Prostate gland (tissue), 2 donors: ENCODE measurements around the gene SORT1. TPM values are rescaled to one million over a fixed set of nuclear protein-coding genes. Genes with fewer than 3 reads are reported as not detected.

Source experiments
- DNase-seq: peaks from one replicate; pipeline ENCODE4 v3.0.0-alpha.2; 2019; ENCODE audit warnings: low spot score
- H3K27ac ChIP-seq, 2 donors: fragments of 200-600 bp; sonication (generic); 2 replicates each; pipeline ENCODE4 v1.5.1; 2017 to 2019
- H3K27me3 ChIP-seq: fragments of 200-600 bp; sonication (generic); replicated peaks from 2 replicates; pipeline ENCODE4 v1.5.1; 2019; ENCODE audit not compliant: insufficient read depth
- H3K36me3 ChIP-seq, 2 donors: fragments of 200-600 bp; sonication (generic); 1 replicate in 1 of 2; 2 replicates in 1 of 2; pipeline versions ENCODE4 v1.5.1 to v1.8.1; 2017 to 2019
- H3K4me1 ChIP-seq: fragments of 200-600 bp; sonication (generic); replicated peaks from 2 replicates; pipeline ENCODE4 v1.5.1; 2019
- H3K4me3 ChIP-seq, 2 donors: fragments of 200-600 bp; sonication (generic); 2 replicates each; pipeline ENCODE4 v1.5.1; 2017 to 2019
- H3K9me3 ChIP-seq: fragments of 200-600 bp; sonication (generic); 2 replicates; pipeline ENCODE4 v1.5.1; 2017
- CTCF ChIP-seq, 4 experiments: fragments of 200-600 bp in 2 of 4; fragments of 450-650 bp in 2 of 4; sonication (generic) in 2 of 4; IDR thresholded peaks; 1 replicate in 3 of 4; 2 replicates in 1 of 4; pipeline ENCODE4 v1.5.1; 2016 to 2019; ENCODE audit warnings: antibody characterized with exemption in 4 of 4, mild to moderate bottlenecking in 2 of 4, moderate library complexity in 2 of 4
- POLR2A ChIP-seq: fragments of 450-650 bp; IDR thresholded peaks from one replicate; pipeline ENCODE4 v1.6.1; 2016; ENCODE audit warnings: antibody characterized with exemption, mild to moderate bottlenecking
- POLR2AphosphoS5 ChIP-seq: sonication (generic); formaldehyde crosslinking; IDR thresholded peaks from one replicate; pipeline ENCODE4 v1.6.1; 2017; ENCODE audit warnings: antibody characterized with exemption
- WGBS: methylation state at CpG from one replicate; pipeline ENCODE4 v1.1.5; 2018; 5-methylcytosine and 5-hydroxymethylcytosine counted together
- intact Hi-C: fragments of 100-400 bp; cut with DNase I; formaldehyde crosslinking; loops from one replicate; pipeline ENCODE4 v1.14.2; 2022
- total RNA-seq, 2 donors: library from RNA; depleted of rRNA; stranded (reverse); fragments of >200 nt; gene quantifications; one replicate each; pipeline ENCODE4 v1.1.0, GENCODE V29; 2016

SORT1 gene
- total RNA-seq, 2 donors from 2014 or later: 34.0 to 164 TPM

GRCh38 chr1:109356915-109357314 lies 40.8 kb downstream of the SORT1 start:
- no peaks in the 10 kb centered on the region for H3K9me3 ChIP-seq
- WGBS: 100% methylated on average over 1 of the region's 1 CpG
- intact Hi-C loops: no loop called here
- no peaks in the 10 kb centered on the region for H3K36me3 ChIP-seq
- H3K4me1 ChIP-seq: no peaks in the 10 kb centered on the region
- no peak overlapping the region for H3K4me3 ChIP-seq
- no peaks in the 10 kb centered on the region for H3K27me3 ChIP-seq
- TF ChIP-seq POLR2A (no peak), CTCF (IDR thresholded peaks at IDR 0.05) (no peak), POLR2AphosphoS5 (no peak)
- DNase-seq: no peak
- H3K27ac ChIP-seq: no peak overlapping the region

GRCh38 chr1:109356505-109356904 lies 41.2 kb downstream of the SORT1 start:
- Histone ChIP-seq H3K36me3 (no peaks in the 10 kb centered on the region), H3K27ac (no peak overlapping the region), H3K4me1 (no peaks in the 10 kb centered on the region), H3K4me3 (no peak overlapping the region), H3K9me3 (no peaks in the 10 kb centered on the region), H3K27me3 (no peaks in the 10 kb centered on the region)
- DNase-seq: no peak
- WGBS: 68% methylated on average over 1 of the region's 1 CpG
- TF ChIP-seq POLR2A: no peak
- TF ChIP-seq POLR2AphosphoS5: no peak
- no peak for TF ChIP-seq CTCF (IDR thresholded peaks at IDR 0.05)
- intact Hi-C loops: no loop called here

- whole genome bisulfite sequencing: 96% methylated on average over 3 of the region's 3 CpGs
- intact Hi-C loops: no loop called here
Measured at GRCh38 chr1:109354929-109355328, 42.8 kb downstream of the SORT1 start.

GRCh38 chr1:109351457-109351856 lies 46.3 kb downstream of the SORT1 start:
- H3K9me3 ChIP-seq: no peaks in the 10 kb centered on the region
- H3K4me3 ChIP-seq: no peak overlapping the region
- H3K4me1 ChIP-seq: no peaks in the 10 kb centered on the region
- no peak overlapping the region for H3K27ac ChIP-seq
- H3K36me3 ChIP-seq: no peaks in the 10 kb centered on the region
- TF ChIP-seq POLR2A (no peak), CTCF (IDR thresholded peaks at IDR 0.05) (no peak), POLR2AphosphoS5 (no peak)
- no peak for DNase-seq
- H3K27me3 ChIP-seq: no peaks in the 10 kb centered on the region
- intact Hi-C loops: no loop called here
- 75% methylated on average over 5 of the region's 5 CpGs for WGBS

More at GRCh38 chr1:109354929-109355328, 42.8 kb downstream of the SORT1 start:
- no peaks in the 10 kb centered on the region for H3K27me3 ChIP-seq
- no peak overlapping the region for H3K4me3 ChIP-seq
- no peaks in the 10 kb centered on the region for H3K36me3 ChIP-seq
- no peaks in the 10 kb centered on the region for H3K9me3 ChIP-seq
- no peak overlapping the region for H3K27ac ChIP-seq
- H3K4me1 ChIP-seq: no peaks in the 10 kb centered on the region
- no peak for DNase-seq
- TF ChIP-seq CTCF (IDR thresholded peaks at IDR 0.05) (no peak), POLR2AphosphoS5 (no peak), POLR2A (no peak)

- no peak overlapping the region for H3K27ac ChIP-seq
- intact Hi-C loops: no loop called here
- no peak for DNase-seq
- TF ChIP-seq POLR2A (no peak), CTCF (IDR thresholded peaks at IDR 0.05) (no peak), POLR2AphosphoS5 (no peak)
- H3K27me3 ChIP-seq: no peaks in the 10 kb centered on the region
- H3K9me3 ChIP-seq: no peaks in the 10 kb centered on the region
- 89% methylated on average over 1 of the region's 1 CpG for WGBS
- H3K4me1 ChIP-seq: no peaks in the 10 kb centered on the region
- H3K36me3 ChIP-seq: no peaks in the 10 kb centered on the region
- no peak overlapping the region for H3K4me3 ChIP-seq
Measured at GRCh38 chr1:109350655-109351054, 47.1 kb downstream of the SORT1 start.
